ENCODE results near the gene EEFSEC. TPM values are rescaled to one million over a fixed set of nuclear protein-coding genes. Genes with fewer than 3 reads are reported as not detected.

EEFSEC gene
- polyA plus RNA-seq, 1 donor from 2014 or later = 4.6 TPM

GRCh38 chr3:128353991-128354687 lies 200.9 kb downstream of the EEFSEC start:
- Histone ChIP-seq H3K4me3 (ENCODE audit: low read length) (no peak overlapping the region), H3K9me2 (ENCODE audit: insufficient read depth, low read length) (no peaks in the 10 kb centered on the region), H3K9ac (ENCODE audit: low read length) (no peak overlapping the region), H3K79me2 (replicated peaks; ENCODE audit: insufficient read depth, low read length) (no peaks in the 10 kb centered on the region), H3K27me3 (ENCODE audit: insufficient read depth, low read depth, low read length) (no peaks in the 10 kb centered on the region), H3K27ac (ENCODE audit: low read length) (no peak overlapping the region), H4K20me1 (ENCODE audit: insufficient read depth) (no peaks in the 10 kb centered on the region), H2AFZ (ENCODE audit: low read depth, low read length) (no peak overlapping the region), H3K9me3 (ENCODE audit: low read length) (no peaks in the 10 kb centered on the region), H3K4me2 (ENCODE audit: low read length) (no peak overlapping the region), H3F3A (ENCODE audit: insufficient read depth, low read length, poor library complexity, severe bottlenecking) (no peaks in the 10 kb centered on the region), H3K36me3 (ENCODE audit: insufficient read depth, low read length) (no peaks in the 10 kb centered on the region)
- TF ChIP-seq POLR2AphosphoS5 (IDR thresholded peaks at IDR 0.05) (no peak), TAF1 (IDR thresholded peaks at IDR 0.05; ENCODE audit: low read depth) (no peak), EZH2 (IDR thresholded peaks at IDR 0.05; ENCODE audit: borderline replicate concordance, insufficient read depth, low read length, poor library complexity, severe bottlenecking) (no peak)

- Histone ChIP-seq H3K4me2 (ENCODE audit: low read length) (no peak overlapping the region), H3K79me2 (replicated peaks; ENCODE audit: insufficient read depth, low read length) (no peaks in the 10 kb centered on the region), H3K9ac (ENCODE audit: low read length) (no peak overlapping the region), H4K20me1 (ENCODE audit: insufficient read depth) (no peaks in the 10 kb centered on the region), H3K27me3 (ENCODE audit: insufficient read depth, low read depth, low read length) (no peaks in the 10 kb centered on the region), H3K9me3 (ENCODE audit: low read length) (no peaks in the 10 kb centered on the region), H2AFZ (ENCODE audit: low read depth, low read length) (no peak overlapping the region), H3K36me3 (ENCODE audit: insufficient read depth, low read length) (no peaks in the 10 kb centered on the region), H3F3A (ENCODE audit: insufficient read depth, low read length, poor library complexity, severe bottlenecking) (no peaks in the 10 kb centered on the region), H3K4me3 (ENCODE audit: low read length) (no peak overlapping the region), H3K27ac (ENCODE audit: low read length) (no peak overlapping the region), H3K9me2 (ENCODE audit: insufficient read depth, low read length) (no peaks in the 10 kb centered on the region)
- TF ChIP-seq SMC3 (conservative IDR thresholded peaks at IDR 0.05; ENCODE audit: poor library complexity) = no peak
- TF ChIP-seq TAF1 (IDR thresholded peaks at IDR 0.05; ENCODE audit: low read depth) = no peak
- TF ChIP-seq RAD21 (conservative IDR thresholded peaks at IDR 0.05) = no peak
- no peak for TF ChIP-seq CTCF (IDR thresholded peaks at IDR 0.05; ENCODE audit: poor library complexity, severe bottlenecking)
- TF ChIP-seq REST (IDR thresholded peaks at IDR 0.05; ENCODE audit: borderline replicate concordance) = no peak
- TF ChIP-seq EP300 (conservative IDR thresholded peaks at IDR 0.05; ENCODE audit: poor library complexity, severe bottlenecking) = no peak
- TF ChIP-seq POLR2AphosphoS5 (IDR thresholded peaks at IDR 0.05) = no peak
- TF ChIP-seq MXI1 (conservative IDR thresholded peaks at IDR 0.05; ENCODE audit: poor library complexity, severe bottlenecking) = no peak
- TF ChIP-seq EZH2 (IDR thresholded peaks at IDR 0.05; ENCODE audit: borderline replicate concordance, insufficient read depth, low read length, poor library complexity, severe bottlenecking) = no peak
Observed at GRCh38 chr3:128354788-128355542, 201.7 kb downstream of the EEFSEC start.

Measured in neural cell (in vitro differentiated cells).